NCI-H460 (cell line): ENCODE data around the gene ZNRD2. TPM values are rescaled to one million over a fixed set of nuclear protein-coding genes. Genes with fewer than 3 reads are reported as not detected.

Experiments
- DNase-seq: peaks from one replicate; pipeline ENCODE4 v3.0.0-alpha.2; 2016; ENCODE audit warnings: low read depth; ENCODE audit errors: extremely low read depth
- total RNA-seq: library from RNA; depleted of rRNA; stranded (reverse); fragments of >200 nt; shearing (Covaris generic); gene quantifications from 2 replicates; pipeline ENCODE4 v1.2.3, GENCODE V29; 2014

The ZNRD2 gene
- total RNA-seq, 1 experiment from 2014 or later, result 14.9 TPM

GRCh38 chr11:65537620-65538231 lies 32.6 kb upstream of the ZNRD2 start:
- DNase-seq, result no peak

DNA sequence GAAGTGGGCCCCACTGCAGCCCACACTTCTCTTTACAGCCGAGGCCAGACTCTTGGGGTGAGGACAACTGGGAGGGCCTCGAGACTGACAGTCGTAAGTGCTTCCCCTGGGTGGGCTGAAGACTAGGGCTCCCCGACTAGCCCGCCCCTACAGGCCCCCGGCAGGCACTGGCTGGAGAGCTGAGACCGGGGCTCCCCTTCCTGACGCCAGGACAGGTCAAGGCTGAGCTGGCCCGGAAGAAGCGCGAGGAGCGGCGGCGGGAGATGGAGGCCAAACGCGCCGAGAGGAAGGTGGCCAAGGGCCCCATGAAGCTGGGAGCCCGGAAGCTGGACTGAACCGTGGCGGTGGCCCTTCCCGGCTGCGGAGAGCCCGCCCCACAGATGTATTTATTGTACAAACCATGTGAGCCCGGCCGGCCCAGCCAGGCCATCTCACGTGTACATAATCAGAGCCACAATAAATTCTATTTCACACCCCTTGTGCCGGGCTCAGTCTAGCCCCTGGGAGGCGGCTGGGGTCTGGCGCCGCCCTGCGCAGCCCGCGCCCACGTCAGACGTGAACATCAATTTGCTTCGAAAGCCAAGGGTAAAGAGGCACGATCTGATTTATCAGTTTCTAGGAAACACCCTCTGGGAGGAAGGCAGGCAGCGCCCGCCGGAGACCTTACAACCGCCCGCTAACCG lies 31.9 kb upstream of the ZNRD2 start:
- DNase-seq, result no peak

GRCh38 chr11:65538915-65539743 lies 31.1 kb upstream of the ZNRD2 start:
- DNase-seq, result no peak

DNA sequence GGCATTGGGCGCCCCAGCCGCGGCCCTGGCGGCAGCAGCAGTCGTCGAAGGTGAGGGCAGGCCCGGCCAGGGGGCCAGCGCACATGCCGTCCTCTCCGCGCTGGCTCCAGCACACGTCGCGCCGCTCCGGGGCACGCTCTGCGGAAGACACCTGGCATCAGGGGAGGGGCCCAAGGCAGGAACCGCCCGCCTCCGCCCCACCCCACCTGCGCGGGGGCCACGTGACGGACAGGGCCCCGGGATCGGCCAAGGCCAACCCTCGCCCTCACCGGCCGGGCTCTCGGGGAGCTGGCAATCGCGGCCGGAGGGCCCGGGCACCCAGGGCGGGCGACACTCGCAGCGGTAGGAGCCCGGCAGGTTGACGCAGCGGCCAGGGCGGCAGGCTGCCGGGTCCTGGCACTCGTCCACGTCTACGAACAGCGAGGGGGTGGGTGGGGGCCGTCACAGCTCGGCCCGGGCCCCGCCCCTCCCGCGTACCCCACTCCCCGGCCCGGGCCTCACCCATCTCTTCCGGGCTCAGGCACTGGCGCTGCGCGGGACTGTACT lies 30.5 kb upstream of the ZNRD2 start:
- no peak for DNase-seq

DNA sequence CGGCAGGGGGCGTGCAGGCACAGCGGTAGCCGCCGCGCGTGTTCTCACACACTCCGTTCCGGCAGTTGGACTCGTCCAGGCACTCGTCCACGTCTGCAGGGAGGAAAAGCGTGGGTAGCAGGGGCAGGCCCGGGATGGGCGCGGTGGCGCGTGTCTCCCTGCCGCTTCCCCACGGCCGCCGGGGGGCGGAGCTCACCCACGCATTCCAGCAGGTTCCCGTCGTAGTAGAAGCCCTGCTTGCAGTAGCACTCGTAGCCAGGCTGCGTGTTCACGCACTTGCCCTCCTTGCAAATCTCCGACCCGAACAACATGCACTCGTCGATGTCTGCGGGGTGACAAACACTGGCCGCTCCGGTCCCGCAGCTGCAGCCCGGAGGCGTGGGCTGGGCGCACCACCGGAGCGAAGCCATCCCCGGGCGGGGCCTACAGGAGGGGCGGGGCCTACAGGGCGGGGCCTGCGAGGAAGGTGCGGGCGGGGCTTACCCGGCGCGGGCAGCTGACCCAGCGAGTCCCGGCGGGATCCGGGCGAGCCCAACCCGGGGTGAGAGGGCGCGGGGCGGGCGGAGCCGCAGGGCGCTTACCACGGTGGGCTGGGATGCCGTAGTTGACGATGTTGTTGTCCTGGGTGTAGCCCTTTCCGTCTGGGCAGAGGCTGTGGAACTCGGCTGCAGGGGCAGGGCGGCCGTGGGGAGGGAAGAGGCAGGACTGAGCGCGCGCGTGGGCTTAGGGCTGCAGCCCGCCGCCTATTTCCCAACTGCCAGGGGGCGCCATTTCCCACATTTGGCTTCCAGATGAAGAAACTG lies 29.8 kb upstream of the ZNRD2 start:
- DNase-seq, result peak; percentile 79

- DNase-seq, result no peak
These were observed 28.9 kb upstream of the ZNRD2 start for GRCh38 chr11:65541093-65541982.

- no peak for DNase-seq
These were observed 27.4 kb upstream of the ZNRD2 start for GRCh38 chr11:65542738-65543390.

DNA sequence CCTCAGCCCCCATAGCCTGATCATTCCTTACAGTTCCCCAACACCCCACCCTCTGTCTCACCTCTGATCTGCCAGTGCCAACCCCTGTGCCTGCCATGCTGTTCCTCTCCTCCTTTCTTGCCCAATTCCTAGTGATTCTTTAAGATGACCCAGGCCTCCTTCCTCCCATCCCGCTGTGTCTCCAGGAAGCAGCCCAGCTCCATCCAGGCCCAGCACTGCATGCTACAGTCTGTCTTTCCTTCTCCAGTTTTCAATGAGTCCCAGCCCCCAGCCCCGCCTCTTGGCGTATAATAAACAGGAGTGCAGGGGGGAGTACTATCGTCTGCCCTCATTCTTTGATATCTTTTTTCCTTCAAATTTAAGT lies 24.4 kb upstream of the ZNRD2 start:
- no peak for DNase-seq

GRCh38 chr11:65546217-65546958 lies 23.9 kb upstream of the ZNRD2 start:
- DNase-seq, result no peak

GRCh38 chr11:65547446-65548125 lies 22.7 kb upstream of the ZNRD2 start:
- DNase-seq, result no peak

- DNase-seq, result no peak
These were observed 21.9 kb upstream of the ZNRD2 start for GRCh38 chr11:65548395-65548794.

DNA sequence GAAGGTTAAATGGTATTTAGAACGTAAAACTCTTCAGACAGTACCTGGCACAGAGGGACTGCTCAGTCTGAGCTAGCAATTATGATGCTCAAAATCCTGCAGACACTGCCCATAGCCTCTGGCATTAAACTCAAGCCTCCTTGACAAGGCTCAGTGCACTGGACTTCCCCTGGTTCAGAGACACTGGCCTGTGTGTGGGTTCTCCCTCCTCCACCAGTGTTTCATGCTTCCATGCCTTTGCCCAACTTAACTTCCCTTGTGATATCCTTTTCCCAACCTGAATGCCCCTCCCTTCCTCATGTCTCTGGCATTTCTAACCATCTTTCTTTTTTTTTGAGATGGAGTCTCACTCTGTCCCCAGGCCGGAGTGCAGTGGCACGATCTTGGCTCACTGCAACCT lies 21.2 kb upstream of the ZNRD2 start:
- no peak for DNase-seq

GRCh38 chr11:65551572-65552387 lies 18.5 kb upstream of the ZNRD2 start:
- no peak for DNase-seq

DNA sequence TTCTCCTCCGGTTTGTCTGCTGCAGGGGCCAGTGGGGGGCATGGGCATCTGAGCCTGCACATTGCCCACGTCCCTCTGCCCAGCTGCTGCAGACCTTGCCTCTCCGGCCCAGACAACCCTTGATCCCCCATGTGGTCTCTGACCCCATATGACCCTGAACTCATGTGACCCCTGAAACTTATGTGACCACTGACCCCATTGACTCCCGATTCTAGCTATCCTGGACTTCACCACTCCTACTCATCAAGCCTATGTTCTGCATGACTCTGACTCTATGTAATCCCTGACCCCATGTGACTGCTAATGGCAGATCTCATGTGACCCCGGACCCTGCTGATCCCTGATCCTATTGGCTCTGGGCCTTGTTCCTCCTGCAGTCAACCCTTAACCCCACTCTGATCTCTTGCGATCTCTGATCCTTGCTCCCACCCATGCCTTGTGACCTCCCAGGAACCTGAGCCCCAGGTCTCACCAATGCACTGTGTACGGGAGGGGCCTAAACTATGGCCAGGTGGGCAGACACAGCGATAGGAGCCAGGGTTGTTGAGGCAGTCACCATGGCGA lies 17.8 kb upstream of the ZNRD2 start:
- no peak for DNase-seq

DNA sequence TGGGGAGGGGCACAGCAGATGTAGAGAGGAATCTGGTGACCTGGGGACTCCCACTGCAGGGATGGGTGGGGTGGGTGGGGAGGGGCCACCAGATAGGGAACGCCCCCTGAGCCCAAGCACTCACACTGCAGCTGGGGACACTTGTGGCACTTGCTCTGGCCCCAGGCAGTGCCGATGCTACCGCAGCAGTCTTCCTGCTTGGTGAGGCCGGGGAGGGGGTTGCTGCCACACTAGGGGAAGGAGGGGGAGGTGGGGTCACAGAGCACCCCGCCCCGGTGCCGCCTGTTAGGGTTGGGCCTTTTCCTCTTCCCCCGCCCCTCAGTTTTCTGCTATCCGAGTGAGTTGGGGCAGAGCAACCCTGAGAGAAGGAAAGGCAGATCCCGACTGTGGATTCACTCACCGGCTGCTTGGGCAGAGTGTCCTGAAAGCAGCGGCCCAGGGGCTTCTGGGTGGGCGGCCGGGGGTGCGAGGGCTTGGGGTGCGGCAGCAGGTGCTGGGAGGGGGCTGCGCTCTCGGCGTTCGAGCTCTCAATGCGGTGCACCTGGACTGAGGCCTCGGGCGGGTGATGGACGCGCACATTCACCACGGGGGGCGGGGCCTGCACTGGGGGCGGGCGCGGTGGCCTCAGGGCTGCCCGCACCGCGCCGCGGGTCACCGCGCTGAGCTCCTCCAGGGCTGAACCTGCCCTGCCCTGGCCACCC lies 16.8 kb upstream of the ZNRD2 start:
- no peak for DNase-seq
